ENCODE results near the gene FAM110A.
"Not testable (repeated sequence)": the region's sequence is repeated elsewhere in the genome, so short reads cannot be mapped to it uniquely, and the experiment has no call there.

Gene FAM110A

DNA sequence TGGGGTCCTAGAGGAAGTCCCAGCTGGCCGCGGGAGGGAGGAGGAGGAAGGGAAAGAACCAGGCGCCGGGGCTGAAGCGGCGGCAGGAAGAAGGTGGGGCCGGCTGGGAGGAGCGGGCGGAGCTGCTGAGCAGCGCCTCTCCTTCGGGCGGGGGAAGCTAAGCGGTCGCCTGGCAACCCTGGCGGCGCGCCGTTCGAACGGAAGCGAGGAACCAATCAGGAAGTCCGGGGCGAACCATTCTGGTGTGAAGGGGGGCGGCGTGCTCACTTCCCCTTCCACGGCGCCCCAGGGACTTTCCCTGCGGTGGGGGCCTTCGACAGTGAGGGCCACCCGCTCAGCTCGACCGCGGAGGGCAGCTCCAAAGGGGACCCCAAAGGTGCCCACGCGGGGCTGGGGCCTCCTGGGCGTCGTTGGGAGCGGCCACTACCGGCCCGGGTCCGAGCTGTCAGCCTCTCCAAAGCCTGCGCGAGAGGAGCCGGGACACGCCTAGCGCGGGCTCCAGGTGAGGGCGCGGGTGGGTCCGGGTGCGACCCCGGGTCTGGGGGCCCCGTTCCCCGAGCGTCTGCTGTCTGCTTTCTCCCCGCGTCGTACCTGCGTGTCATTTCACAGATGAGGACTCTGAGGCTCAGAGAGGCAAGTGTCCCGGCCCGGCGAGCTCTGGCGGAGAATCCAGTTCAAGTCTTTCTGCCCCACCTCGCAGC is at the start of gene FAM110A:
FAM110A (plus strand) TSS at position 266 of the 701 bp plus-strand sequence. CDS start 11,090 bp downstream, outside the sequence.
- peak; percentile 94 to 96 for DNase-seq

- no peak for DNase-seq
Measured at GRCh38 chr20:787825-788224, 45.7 kb upstream of the FAM110A start.

- DNase-seq, result no peak
Measured at GRCh38 chr20:791056-791455, 42.5 kb upstream of the FAM110A start.

DNA sequence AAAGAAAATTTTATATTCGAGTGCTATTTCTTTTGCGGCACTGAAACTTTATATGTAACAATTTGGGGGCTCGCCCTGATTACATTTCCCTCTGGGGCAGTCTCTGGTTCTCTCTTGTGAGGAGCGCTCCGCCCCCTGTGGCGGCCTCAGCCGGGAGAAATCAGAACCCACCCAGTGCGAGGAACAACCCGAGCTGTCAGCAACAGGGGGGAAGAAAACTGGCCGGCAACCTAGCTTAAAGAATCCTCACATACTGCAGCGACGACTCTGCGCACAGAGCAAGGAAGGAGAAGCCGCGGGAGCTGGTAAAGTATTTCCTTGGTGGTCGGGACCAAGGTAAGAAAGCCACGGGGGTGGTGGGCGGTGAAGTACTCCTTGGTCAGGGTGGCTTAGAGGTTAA is 41.3 kb upstream of the FAM110A start:
- no peak for DNase-seq

- DNase-seq, result no peak
Measured at GRCh38 chr20:796921-797320, 36.6 kb upstream of the FAM110A start.

GRCh38 chr20:798746-799145 is 34.8 kb upstream of the FAM110A start:
- DNase-seq, result not testable (repeated sequence)

GRCh38 chr20:800026-800425 is 33.5 kb upstream of the FAM110A start:
- DNase-seq, result not testable (repeated sequence)

DNA sequence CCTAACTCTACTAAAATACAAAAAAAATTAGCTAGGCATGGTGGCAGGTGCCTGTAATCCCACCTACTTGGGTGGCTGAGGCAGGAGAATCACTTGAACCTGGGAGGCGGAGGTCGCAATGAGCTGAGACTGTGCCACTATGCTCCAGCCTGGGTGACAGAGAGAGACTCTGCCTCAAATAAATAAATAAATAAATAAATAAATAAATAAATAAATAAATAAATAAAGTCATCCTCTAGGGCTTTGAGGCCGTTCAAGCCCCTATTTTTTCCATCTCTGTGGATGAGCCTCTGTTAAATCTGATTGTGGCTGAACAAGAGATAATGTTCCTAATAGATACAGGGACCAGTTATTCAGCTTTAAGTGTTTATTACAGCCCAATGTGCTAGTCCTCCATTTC is 31.8 kb upstream of the FAM110A start:
- DNase-seq, result no peak

GRCh38 chr20:805713-806112 is 27.8 kb upstream of the FAM110A start:
- DNase-seq, result no peak

DNA sequence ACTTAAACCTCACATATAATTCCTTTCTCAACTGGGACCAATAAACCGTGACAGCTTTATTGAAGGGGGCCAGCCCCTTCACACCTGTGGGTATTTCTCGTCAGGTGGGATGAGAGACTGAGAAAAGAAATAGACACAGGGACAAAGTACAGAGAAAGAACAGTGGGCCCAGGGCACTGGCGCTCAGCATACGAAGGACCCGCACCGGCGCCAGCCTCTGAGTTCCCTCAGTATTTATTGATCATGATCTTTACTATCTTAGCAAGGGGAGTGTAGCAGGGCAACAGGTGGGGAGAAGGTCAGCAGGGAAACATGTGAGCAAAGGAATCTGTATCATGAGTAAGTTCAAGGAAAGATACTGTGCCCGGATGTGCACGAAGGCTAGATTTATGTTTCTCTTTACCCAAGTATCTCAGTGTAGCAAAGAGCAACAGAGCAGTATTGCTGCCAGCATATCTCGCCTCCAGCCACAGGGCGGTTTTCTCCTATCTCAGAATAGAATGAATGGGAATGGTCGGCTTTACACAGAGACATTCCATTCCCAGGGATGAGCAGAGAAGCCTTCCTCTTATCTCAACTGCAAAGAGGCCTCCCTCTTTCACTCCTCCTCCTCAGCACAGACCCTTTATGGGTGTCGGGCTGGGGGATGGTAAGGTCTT is 21.6 kb upstream of the FAM110A start:
- not testable (repeated sequence) for DNase-seq

- DNase-seq, result not testable (repeated sequence)
Measured at GRCh38 chr20:812435-812814, 21.1 kb upstream of the FAM110A start.

- DNase-seq, result no peak
Measured at GRCh38 chr20:813390-813789, 20.1 kb upstream of the FAM110A start.

DNA sequence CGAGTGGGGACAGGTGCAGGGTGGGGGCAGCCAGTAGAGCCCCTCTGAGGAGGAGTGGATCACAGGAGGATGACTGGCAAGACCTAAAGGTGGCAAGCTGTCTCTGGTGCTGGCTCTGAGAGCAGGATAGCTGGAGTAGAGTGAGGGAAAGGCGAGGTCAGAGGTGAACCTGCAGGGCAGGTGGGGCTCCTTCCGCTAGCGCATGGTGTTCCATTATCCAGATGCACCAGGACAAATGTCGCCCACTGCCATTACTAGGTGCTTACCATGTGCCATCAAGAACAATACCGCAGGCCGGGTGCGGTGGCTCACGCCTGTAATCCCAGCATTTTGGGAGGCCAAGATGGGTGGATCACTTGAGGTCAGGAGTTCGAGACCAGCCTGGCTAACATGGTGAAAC is 18.3 kb upstream of the FAM110A start:
- no peak for DNase-seq

DNA sequence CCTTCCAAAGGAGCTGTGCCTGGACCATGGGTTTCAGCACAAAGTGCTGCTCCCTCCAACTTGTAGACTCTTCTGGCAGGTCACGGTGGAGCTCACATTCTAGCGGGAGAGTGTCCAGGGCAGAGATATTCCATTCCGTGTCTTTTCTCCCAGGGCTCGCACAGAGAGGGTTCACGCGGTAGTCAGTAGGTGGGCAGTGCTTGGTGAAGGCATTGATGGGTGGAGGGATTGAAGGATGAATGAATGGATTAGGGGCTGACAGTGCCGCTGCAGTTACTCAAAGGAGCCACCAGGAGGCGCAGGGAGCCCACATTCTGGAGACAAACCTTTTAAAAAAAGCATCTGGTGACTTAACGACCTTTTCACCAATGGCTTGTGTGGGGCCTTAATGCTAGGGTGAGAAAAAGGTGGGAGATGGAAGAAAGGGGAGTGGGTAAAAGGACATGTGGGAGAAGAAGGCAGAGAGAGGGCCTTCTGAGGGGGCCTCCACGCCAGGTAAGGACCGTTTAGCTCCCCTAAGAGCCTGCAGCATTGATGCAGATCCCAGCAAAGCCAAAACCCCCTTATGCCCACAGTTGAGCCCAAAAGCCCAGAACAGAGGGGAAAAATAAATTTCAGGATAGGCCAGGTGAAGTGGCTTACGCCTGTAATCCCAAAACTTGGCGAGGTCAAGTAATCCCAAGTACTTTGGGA is 17.5 kb upstream of the FAM110A start:
- peak; percentile 62 to 73 for DNase-seq

DNA sequence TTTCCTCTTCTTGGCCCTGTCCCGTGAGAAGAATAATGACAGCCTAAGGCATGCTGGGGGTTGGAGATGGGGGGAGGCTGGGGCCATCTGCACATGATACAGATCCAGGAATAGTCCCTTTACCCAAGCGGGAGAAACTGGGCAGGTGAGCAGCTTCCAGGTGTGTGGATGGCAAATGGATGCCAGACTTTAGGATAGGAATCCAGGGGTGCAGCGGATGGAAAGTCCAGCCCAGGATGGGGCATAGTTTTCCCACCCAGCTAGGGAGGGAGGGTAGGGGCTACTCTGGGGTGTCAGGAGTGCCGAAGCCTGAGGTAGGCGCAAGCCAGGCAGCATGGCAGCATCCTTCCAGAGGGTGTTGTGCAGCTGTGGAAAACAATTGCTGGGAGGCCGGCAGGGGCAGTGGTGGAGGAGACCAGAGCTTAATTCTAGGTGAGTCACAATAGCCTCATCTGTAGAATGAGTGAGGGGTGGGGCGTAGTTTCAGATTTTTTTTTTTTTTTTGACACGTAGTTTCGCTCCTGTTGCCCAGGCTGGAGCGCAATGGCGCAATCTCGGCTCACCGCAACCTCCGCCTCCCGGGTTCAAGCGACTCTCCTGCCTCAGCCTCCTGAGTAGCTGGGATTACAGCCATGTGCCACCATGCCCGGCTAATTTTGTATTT is 15.4 kb upstream of the FAM110A start:
- DNase-seq, result no peak

DNA sequence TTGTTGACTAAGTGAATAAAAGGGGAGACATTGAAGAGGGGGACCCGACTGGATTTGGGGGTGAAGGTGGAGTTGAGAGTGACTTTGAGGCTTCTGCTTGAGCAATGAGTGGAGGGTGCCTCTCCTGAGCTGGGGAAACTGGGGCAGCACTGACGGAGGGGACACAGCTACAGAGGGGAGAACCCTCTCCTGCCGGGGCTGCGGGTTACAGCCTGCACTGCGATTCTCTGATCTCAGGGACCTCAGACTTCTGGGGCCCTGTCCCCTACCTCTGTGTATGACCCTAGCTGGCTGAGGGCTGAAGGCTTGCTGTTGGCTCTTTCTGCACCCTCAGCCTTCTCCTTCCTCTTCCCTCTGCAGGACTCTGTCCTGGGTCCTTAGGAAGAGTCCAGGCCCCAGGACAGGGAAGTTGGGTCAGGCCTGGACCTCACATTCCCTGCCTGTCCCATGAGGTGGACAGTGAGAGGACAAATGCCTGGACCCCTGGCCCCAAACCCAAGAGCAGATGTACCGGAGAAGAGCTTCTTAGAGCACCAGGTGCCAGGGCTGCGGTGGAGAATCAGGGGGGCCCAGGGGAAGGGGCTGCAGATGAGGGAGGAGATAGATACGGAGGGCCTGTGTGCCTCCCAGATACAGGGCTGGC is 13.7 kb upstream of the FAM110A start:
- DNase-seq, result no peak

GRCh38 chr20:820323-820953 is 13.1 kb upstream of the FAM110A start:
- DNase-seq, result no peak

DNA sequence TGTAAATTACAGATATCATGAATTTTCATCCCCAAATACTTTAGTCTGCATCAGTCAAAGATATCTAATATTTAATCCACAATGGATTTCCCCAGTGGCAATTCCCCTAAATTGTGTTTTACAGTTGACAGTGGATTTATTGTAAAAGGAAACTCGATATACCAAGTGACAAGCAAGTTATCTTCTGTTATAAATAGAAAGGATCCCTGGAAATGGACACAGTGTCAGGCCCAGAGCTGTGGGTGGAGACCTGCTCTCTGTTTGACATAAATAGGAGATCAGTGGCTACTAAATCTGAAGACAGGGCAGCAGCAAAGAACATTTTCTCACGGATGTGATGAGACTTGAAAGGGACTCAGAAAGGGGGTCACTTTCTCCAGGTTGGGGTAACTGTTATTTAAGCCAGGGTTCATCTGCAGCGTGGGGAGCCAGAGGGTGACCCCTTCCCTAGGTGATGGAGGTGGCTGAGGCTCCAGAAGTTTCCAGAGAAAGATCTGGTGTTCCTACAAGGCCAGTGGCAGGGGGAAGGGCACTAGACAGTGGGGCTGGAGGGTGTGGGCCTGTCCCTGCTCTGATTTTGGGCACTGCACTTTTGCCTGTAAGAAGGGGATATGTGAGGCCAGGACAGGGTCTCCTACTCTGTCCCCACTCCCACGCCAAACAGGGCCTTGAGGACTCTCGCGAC is 12.3 kb upstream of the FAM110A start:
- no peak for DNase-seq

- no peak for DNase-seq
Measured at GRCh38 chr20:821731-822065, 11.8 kb upstream of the FAM110A start.

DNA sequence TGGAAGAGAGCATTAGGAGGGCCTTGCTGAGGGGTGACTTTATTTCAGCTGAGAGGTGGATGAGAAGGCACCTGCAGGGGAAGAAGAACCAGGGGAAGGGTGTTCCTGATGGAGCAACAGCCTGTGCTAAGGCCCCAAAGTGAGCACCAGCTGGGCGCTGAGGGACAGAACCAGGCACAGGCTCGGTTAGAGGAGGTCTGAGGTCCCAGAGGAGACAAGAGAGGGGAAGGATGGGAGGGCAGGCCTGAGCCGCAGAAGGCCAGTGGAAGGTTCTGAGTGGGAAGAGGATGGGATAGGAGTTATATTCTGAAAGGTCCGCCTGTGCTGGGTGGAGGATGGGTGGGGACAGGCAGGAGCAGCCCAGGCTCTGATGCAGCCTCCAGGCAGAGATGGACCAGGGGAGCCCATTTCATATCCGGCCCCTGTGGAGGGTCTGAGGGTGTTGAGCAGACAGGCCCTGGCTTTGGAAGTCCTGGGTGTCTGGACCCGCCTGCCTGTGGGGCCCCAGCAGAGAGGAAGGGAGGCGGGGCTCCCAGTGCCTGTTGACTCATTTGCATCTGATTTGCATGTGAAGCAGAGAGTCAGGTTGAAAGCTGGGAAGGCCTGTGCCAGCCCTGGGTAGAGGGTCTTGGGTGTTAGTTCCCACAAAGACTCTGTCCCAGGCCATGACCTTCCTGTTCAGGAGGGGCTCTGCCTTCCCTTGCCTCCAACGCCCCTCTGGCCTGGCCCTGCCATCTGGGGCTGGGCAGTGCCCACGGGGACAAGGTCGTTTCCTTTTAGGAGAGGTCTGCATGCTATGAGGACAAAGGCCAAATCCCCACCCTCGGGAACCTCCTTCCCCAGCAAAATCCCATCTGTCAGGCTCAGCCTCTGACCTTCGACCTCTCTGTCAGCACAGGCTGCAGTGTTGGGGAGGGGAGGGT is 10.6 kb upstream of the FAM110A start:
- no peak for DNase-seq

- DNase-seq, result no peak
Measured at GRCh38 chr20:823574-823902, 10.0 kb upstream of the FAM110A start.

Measured in activated CD4-positive, alpha-beta T cell treated with anti-CD3 and anti-CD28 coated beads, Interleukin-2, amount 50 U/mL, for 48 hours (primary cell).